ENCODE data around the gene INPP5B. TPM values are rescaled to one million over a fixed set of nuclear protein-coding genes. Genes with fewer than 3 reads are reported as not detected.

INPP5B gene
- total and polyA plus RNA-seq, 10 of the 15 experiments (the other 5 are each of a cell fraction or from before 2014, with no cell fraction given), result 10.9 to 54.4 (median 26.9) TPM

- DNase-seq (ENCODE audit: low read depth, low spot score) (peak; percentile 13), FAIRE-seq (no peak), ATAC-seq (peak; percentile 74)
- no TSS peak for BruUV-seq (replicated peaks)
- Histone ChIP-seq H3K9ac (ENCODE audit: control insufficient read depth, insufficient read depth, low read length) (no peak overlapping the region), H3K4me2 (ENCODE audit: control insufficient read depth, insufficient read depth) (peak overlapping the region; percentile 36), H3K27me3 (replicated peaks in 1 of 2; ENCODE audit: control insufficient read depth in 2 of 2, insufficient read depth in 2 of 2, low read length in 1 of 2) (no peaks in the 10 kb centered on the region), H3K4me1 (ENCODE audit: control insufficient read depth, insufficient read depth, low read length) (peaks cover 7% of the 10 kb centered on the region), H3K36me3 (ENCODE audit: control insufficient read depth in 2 of 2, insufficient read depth in 2 of 2, low read length in 1 of 2) (peaks cover 0 to 8% of the 10 kb centered on the region in 2 experiments; a peak in 3 of 4 replicates), H3K79me2 (ENCODE audit: control insufficient read depth, insufficient read depth, low read length) (peaks cover 55% of the 10 kb centered on the region), H2AFZ (ENCODE audit: control insufficient read depth, low read depth, low read length) (no peak overlapping the region; the same call in 1 of the 2 replicates), H4K20me1 (ENCODE audit: control insufficient read depth, insufficient read depth) (no peaks in the 10 kb centered on the region), H3K4me3 (peak overlapping the region; percentile 34), H3K9me3 (replicated peaks; ENCODE audit: control insufficient read depth, insufficient read depth, low read length) (no peaks in the 10 kb centered on the region), H3K27ac (ENCODE audit: control insufficient read depth, insufficient read depth) (peak overlapping the region; percentile 59)
- ChIA-PET CTCF (interaction anchor here (0.7 to 2.7 kb wide), 4 partner anchors 10 to 158 kb away, joined by 3 to 23 read pairs (median 4); partner anchors contain the start of gene MTF1), POLR2A (interaction anchor here (0.7 to 1.0 kb wide), 3 partner anchors 9 to 139 kb away, joined by 4 to 8 read pairs (median 4); partner anchors contain the start of gene MTF1), RAD21 (ENCODE audit: unreplicated experiment) (interaction anchor here (1.0 to 1.7 kb wide), 2 partner anchors 12 to 155 kb away, joined by 3 to 8 read pairs; partner anchors contain the start of genes CDCA8 and MTF1), SMC1A (ENCODE audit: uncharacterized antibody, unreplicated experiment) (interaction anchor here (0.6 to 2.4 kb wide), 6 partner anchors 9 to 80 kb away, joined by 3 to 11 read pairs (median 3); partner anchors contain the start of gene MTF1)
- intact Hi-C loops (cut with micrococcal nuclease; ENCODE audit: unreplicated experiment), result no loop called here
- in situ Hi-C loops (cut with MboI), result no loop called here
- 52% methylated on average over 4 of the region's 4 CpGs for WGBS (ENCODE audit: insufficient coverage, insufficient replicate concordance, low lambda C conversion rate, missing lambda C conversion rate)
- TF ChIP-seq MYB (IDR thresholded peaks at IDR 0.05; ENCODE audit: borderline replicate concordance, low read depth, low read length) (no peak), CHD1 (IDR thresholded peaks at IDR 0.05; ENCODE audit: low read depth, low read length) (no peak), POU2F2 (IDR thresholded peaks at IDR 0.05; ENCODE audit: borderline replicate concordance, low read depth, low read length) (no peak), CEBPZ (IDR thresholded peaks at IDR 0.05; ENCODE audit: low read depth, low read length) (no peak), FOXM1 (IDR thresholded peaks at IDR 0.05; ENCODE audit: low read depth, low read length) (no peak), USF2 (IDR thresholded peaks at IDR 0.05; ENCODE audit: borderline replicate concordance, low read depth, low read length) (no peak), TAF1 (IDR thresholded peaks at IDR 0.05; ENCODE audit: borderline replicate concordance, low read depth, low read length) (no peak), RELA (IDR thresholded peaks at IDR 0.05; ENCODE audit: borderline replicate concordance, partially characterized antibody) (no peak), EZH2 (IDR thresholded peaks at IDR 0.05; ENCODE audit: borderline replicate concordance, control insufficient read depth, low read depth, low read length) (no peak), SREBF1 (IDR thresholded peaks at IDR 0.05; ENCODE audit: low read length) (no peak), NR2C2 (IDR thresholded peaks at IDR 0.05; ENCODE audit: borderline replicate concordance, control insufficient read depth, insufficient read length, low read depth) (no peak), IKZF1 (conservative IDR thresholded peaks at IDR 0.05) (0 out of 2 replicates have a peak, but pooled peaks have one; percentile 30), EED (IDR thresholded peaks at IDR 0.05; ENCODE audit: low read depth) (no peak; the same call in 1 of the 2 replicates), SMC3 (IDR thresholded peaks at IDR 0.05; ENCODE audit: borderline replicate concordance, low read length) (no peak), BCL11A (IDR thresholded peaks at IDR 0.05; ENCODE audit: low read depth, low read length) (no peak), MTA3 (IDR thresholded peaks at IDR 0.05; ENCODE audit: borderline replicate concordance, low read length) (no peak), TARDBP (IDR thresholded peaks at IDR 0.05; ENCODE audit: borderline replicate concordance) (no peak)
Measured at GRCh38 chr1:37846647-37847339, 100.1 kb downstream of the INPP5B start.
